GM19452 (cell line): Measurements from ENCODE around the gene ZBTB16.

Experiments
- ATAC-seq: cut with Tn5 transposase; IDR thresholded peaks from one replicate; pipeline ENCODE4 v1.9.1; 2021; ENCODE audit not compliant: unreplicated experiment

Gene ZBTB16, protein sequence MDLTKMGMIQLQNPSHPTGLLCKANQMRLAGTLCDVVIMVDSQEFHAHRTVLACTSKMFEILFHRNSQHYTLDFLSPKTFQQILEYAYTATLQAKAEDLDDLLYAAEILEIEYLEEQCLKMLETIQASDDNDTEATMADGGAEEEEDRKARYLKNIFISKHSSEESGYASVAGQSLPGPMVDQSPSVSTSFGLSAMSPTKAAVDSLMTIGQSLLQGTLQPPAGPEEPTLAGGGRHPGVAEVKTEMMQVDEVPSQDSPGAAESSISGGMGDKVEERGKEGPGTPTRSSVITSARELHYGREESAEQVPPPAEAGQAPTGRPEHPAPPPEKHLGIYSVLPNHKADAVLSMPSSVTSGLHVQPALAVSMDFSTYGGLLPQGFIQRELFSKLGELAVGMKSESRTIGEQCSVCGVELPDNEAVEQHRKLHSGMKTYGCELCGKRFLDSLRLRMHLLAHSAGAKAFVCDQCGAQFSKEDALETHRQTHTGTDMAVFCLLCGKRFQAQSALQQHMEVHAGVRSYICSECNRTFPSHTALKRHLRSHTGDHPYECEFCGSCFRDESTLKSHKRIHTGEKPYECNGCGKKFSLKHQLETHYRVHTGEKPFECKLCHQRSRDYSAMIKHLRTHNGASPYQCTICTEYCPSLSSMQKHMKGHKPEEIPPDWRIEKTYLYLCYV

DNA sequence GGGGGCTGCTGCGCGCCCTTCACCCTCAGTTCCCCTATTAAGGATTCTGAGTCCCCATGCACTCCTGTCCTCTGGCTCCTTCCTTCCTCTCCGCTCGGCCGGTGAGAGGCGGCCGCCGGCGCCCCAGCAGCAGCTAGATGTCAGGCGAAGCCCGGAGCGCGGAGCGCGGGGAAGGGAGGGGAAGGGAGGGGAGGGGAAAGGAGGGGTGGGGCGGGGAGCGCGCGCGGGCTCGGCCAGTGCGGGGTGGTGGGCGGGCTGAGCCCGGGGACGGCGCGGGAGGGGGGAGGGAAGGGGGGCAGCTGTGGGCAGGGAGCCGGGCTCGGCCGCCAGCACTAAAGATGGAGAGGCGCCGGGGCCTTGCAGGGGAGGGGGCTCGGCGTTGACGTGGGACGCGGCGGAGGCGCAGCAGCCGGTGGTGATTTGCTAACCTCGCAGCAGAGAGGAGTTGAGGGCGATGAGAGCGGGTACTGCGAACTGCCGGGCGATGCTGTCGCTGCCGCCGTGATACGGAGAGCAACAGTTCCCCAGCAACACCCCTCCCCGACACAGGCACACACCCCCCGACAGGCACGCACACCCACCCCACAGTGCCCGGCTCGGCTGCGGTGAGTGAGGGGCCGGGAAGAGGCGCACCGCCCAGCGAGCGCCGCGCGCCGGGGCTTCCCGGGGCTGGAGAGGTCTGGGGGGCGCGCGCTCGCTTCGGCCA is at the start of gene ZBTB16:
TSS of gene ZBTB16 (plus strand) at position 434 of the 706 bp plus-strand sequence. CDS start 3,590 bp downstream, outside the sequence.
- no peak for ATAC-seq

DNA sequence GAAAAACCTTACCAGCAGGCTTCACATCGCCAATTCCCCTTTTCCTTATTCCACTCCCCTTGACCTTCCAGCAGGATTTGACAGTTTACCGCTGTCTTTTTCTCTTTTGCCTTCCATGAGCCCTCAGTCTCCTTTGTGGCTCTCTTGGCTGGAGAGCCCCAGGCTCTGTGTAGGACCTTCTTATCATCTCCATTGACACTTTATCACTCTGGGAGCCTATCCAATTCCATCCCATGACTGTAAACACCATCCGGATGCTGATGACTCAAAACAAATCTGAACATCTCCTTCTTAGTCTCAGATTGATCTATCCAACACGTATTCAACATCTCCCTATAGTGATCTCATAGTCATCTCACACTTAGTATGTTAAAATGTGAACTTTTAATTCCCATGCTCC is 48.6 kb upstream of the ZBTB16 start:
- no peak for ATAC-seq

DNA sequence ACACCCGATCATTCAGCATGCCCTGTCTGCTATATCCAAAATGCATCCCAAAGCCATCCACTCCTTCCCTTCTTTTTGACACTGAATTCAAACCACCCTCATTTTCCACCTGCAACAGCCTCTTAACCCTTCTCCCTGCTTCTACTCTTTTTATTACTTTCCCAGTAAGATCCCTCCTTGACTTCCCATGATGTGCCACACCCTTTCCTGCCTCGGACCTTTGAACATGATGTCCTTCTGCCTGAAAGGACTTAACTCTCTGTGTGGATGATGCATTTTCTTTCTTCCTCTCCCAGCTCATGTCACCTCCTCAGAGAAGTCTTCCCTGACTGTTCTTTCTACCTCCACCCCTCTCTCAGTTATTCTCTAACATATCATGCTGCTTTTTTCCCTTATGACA is 48.1 kb upstream of the ZBTB16 start:
- ATAC-seq: no peak

DNA sequence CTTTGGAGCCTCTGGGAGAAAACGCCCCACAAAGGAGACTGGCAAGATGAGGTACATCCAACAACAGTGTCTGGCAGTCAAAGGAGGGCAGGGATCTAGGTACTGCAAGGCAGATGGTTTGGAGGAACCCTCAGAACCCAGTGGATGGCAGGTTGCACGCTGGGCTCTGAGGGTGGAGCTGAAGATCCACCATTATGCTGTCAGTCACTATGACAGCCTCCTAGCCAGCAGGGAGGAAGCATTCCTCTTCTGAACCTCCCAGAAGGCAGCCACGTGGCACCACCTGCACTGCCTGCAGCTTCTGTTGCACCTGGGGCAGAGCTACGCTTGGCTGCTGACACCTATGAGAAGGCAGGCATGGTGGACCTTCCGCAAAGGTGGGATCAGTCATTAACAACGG is 44.4 kb upstream of the ZBTB16 start:
- ATAC-seq: no peak

DNA sequence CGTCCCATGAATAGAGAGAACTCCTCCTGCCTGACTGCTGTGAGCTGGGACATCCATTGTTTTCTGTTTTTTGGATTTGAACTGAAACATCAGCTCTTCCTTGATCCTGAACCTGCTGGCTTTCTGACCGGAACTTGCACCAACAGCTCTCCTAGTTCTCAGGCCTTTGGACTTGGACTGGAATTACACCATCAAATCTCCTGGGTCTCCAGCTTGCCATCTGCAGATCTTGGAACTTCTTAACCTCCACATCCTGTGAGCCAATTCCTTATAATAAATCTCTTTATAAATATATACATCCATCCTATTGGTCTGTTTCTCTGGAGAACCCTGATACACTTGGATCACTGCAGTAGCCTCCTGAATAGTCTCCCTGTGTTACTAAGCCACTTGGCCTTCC is 42.5 kb upstream of the ZBTB16 start:
- no peak for ATAC-seq

DNA sequence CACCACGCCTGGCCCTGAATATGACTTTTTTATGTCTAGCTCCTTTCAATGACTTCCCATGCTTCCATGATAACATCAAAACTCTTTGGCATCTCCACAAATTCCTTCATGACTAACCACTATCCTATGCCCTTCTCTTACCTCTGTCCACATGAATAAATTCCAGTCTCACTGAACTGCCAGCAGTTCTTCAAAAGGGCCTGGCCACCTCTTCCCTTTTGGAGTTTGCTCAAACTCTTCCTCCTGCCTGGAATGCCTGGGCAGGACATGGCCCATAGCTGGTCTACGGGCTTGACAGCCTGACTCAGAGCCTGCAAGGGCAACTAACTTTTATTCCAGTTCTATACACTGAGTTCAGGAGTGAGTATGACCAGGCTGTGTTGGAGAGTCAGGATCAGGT is 41.8 kb upstream of the ZBTB16 start:
- ATAC-seq: no peak

DNA sequence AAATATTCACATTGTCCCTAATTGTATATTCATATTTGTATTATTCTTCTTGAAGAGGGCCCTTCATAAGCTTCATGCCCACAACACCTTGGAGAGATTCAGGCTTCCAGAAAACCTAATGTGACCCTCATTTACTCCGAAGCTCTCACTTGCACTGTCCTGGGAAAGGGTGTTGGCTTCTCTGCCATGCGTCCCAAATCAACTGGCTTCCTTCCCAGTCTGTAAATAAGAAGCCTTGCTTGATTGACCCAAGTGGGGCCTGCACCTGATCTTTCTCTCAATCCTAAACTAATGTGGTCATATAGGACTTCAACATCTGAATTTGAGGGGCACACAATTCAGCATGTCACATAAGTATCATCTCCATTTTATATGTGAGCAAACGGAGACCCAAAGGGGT is 40.5 kb upstream of the ZBTB16 start:
- ATAC-seq: no peak

DNA sequence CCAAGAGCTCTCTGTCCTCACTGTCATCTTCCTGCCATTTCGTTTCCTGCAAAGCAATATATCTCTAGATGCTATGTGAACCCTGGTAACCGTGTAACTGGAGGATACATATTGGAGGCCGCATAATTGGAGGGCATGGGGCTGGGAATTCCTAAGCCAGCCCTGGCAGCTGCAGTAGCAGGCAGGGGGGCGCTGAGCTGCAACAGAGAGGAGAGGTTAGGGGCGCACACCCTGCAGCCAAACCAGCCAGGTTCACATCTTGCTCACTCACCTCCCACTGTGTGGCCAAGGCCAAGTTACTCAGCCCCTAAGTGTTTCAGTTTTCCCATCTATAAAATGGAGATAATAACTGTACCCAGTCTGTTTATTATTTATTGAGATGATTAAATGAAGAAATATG is 39.9 kb upstream of the ZBTB16 start:
- no peak for ATAC-seq

DNA sequence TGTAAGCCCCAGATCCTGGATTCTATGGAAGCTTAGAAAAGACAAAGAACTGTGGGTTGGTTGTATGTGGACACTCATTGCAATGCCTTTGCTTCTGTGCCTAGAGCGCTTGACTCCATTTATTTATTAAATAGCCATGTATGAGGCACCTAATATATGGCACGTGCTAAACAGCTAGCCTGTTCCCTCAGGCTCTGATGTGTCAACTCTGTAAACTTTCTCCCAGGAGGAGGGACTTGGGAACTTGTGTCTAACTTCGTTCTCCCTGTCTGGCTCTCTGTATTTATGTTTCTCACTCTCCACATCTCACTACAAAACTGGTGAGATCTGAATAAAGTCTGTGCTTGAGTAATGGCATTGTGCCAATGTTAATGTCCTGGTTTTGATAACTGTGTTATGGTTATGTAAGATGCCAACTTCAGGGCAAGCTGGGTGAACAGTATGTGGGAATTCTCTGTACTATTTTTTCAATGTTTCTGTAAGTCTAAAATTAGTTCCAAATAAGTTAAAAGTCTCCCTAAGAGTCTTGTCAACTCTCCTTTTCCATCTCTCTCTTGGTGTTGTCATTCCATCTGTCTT is 34.1 kb upstream of the ZBTB16 start:
- ATAC-seq: no peak

DNA sequence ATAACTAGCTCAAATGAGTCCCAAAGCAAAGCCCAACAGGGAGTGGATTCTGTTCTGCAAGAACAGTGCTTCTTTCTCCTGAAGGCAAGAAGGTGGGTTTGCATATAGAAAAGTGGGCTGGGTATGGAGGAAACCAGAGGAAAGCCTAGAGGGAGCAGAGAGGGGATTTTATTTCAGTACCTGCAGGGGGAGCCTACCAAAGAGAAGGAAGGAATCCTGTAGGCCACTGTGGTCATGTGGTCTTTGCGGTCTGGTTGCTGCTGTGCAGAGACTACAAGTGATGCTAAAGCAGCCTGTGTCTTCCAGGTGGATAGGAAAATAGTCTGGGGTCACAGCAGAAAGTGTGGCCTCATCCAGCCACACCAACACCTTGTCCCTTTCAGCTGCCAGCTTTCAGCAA is 33.2 kb upstream of the ZBTB16 start:
- no peak for ATAC-seq

DNA sequence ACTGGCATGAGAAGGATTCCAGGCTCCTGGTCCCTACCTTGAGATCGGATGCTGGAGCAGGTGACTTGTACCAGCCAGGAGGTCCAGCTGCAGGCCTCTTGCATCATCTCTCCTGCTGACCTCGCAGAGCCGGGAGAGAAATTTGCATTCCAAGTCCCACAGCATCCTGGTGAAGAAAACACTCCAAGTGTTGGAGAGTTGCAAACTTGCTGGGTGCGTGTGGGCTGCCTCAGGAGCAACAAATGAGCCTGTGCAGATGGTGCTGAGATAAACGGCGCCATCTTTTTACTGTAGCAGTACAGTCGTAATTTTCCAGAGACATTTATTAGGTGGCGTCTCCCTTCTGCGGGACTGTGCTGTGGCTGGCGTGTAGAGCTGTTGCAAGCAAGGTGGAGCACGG is 32.1 kb upstream of the ZBTB16 start:
- ATAC-seq: no peak

DNA sequence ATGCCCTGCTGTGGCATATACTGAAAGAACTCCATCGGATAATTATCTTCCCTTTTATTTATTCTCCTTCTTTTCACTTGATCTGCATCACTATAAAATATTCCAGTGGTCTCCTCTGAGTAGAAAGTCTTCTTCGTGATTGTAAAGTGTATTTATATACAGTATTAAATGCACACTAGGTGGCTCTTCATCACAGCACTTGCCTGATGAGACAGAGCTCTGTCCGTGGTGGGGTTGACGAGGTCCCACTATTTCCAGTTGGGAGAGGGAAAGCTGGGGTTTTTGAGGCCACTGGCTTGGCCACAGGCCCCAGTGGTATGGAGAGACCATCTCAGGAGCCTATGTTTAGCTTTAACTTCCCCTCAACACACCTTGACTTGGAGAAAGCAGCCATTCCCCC is 31.6 kb upstream of the ZBTB16 start:
- ATAC-seq: no peak

DNA sequence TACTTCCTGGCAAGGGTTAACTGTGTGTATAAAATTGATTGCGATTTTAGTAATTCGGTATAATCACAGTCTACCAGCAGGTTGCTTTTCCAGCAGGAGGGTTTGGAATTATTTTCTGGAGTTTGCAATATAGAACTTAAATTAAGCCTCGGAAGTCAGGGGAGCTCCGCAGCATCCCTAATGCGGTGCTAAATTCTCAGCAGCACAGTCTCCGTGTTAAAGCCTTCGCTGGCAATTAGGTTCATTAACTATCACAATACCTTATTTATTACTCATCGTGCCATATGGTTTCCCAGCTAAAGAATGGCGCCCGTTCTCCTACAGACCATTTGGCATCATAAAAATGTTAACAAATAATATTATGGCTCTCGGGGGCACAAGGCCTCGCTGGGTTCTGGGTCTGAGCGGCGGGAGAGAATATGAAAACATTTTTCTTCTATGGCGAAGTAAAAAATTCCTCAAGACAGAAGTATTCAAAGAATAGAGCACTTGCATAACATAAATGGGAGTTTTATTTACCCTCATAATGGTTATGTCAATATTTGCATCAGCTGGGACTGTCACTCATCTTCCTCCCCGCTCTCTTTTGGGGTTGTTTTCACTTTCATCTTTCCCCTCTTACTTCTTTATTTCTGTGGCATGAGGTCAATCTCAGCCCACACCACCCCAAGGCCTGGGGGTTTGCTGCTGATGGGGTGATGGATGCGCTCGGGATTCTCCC is 28.1 kb upstream of the ZBTB16 start:
- ATAC-seq: no peak

DNA sequence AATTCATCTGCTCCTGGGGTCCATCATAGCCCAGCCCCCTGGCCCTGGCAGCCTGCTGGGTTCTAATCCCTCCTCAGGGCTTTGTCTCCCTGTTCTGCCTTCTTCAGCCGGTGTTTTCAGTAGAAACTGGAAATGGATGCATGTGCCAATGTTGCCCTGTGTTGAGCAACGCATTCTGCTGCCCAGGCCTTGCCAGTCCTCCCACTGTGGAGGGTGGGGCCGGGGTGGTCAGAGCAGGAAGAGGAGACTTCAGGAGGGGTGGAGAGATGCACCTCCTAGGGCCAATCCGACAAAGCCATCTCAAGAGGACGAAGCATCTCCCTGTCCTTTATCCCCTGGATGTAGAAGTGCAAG is 27.6 kb upstream of the ZBTB16 start:
- no peak for ATAC-seq

DNA sequence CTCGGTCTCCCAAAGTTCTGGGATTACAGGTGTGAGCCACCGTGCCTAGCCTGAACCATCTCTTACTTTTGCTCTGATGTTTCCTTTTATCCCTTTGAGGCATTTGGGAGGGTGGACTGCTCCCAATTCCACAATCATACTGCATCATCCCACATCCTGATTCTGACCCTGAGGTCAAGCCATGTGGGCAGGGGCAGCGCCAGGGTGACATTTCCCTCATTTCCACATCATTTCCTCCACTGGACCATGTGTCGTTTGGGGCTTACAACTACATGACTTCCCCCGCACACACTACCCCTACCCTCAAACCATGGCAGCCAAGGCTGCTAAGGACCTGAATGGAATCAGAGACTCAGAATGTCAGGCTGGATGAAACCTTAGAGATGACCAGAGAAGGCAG is 26.4 kb upstream of the ZBTB16 start:
- ATAC-seq: no peak

DNA sequence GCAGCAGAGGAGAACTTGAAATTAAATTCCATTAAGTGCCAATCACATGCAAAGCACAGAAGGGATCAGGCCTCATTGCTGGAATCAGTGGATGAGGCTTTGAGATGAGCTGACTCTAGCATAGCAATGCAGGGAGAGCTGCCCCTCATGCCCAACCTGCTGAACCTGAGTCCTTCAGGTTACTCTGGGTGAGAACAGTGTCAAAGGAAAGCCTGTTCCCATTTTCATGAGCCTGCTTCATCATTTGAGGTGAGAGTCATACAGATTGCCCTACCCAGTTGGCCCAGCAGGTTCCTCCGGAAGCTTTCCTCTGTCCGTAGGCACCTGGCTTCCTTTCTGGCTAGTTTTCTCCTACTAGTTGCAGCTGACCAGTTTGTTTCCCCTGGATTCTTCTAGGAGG is 25.9 kb upstream of the ZBTB16 start:
- no peak for ATAC-seq

DNA sequence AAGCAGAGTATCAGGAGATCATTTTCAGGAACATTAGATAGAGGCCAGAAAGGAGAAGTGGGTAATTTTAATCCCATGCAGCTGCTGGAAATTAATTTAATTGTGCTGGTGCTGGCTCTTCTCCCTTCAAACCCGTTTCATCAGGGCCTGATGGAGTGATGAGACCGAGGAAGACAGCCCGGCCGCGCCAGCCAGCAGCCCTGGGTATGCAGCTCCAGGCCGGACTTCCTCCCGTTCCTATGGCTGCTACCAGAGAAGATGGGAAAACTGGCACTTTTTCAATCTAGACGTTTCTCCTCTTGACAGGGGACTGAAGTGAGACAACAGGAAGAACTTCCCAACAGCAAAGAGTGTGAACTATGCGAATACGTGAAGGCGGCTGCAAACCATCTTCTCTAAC is 24.6 kb upstream of the ZBTB16 start:
- ATAC-seq: no peak

DNA sequence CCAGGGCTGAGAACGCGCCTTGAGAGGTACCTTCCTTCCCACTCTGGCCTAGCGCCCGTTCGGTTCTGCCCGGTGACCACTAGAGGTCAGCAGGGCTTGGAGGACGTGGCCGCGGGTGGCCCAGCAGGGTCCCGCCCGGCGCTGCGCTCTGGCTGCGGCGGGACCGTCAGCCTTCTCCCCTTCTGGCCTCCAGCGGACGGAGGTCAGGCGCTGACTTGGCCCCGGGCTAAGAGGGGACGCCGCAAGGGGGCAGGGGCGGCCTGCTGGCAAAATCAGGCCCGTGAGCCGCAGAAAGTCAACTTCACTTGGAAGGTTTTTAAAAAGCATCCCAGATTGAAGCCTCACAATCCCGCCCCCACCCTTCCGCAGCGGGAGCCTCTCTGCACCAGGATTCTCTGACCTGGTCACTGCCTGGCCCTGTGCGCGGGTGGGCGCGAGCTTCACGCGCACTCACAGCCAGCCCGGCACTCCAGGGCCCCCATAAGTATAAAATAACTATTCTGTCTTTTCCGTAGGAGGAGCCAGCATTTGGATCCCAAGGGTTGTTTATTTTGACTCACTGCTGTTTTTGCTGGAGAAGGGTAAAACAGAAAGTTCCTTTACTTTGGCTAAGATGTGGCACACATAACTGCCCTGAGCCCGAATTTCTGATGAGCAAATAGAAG is 23.2 kb upstream of the ZBTB16 start:
- ATAC-seq: no peak

DNA sequence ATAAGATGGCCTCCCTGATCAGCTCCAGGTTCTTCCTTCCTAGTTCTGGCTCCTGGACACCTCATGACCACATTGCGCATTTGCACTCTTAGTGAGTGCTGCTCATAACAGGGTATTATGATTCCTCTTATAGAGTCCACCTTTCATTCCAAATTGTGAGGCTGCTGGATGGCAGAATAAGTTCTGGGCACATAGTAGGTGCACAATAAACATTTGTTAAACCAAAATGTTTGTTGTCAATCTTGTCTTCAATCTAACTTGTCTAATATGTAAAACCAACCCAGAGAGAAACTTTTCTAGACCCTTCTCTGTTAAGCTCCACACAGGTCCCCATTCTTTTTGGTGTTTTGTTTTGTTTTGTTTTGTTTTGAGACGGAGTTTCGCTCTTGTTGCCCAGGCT is 22.6 kb upstream of the ZBTB16 start:
- ATAC-seq: no peak

DNA sequence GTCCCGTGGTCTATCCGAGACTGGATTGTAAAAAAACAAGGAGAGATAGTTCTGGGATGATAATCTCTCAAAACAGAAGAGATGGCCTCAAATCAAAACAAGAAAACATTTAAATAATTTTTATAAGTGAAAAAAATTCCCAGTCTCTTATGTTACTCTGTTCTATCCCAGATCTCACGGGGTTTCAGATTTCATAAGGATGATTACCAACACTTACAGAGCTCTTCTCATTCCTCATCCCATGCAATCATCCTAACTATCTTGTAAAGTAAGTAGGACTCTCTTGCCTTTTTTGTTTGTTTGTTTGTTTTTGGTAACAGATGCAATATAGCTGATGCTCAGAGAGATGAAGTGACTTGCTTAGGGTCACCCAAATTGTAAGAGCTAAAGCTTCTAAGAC is 20.0 kb upstream of the ZBTB16 start:
- ATAC-seq: no peak
